ENCODE results near the gene APMAP. TPM values are rescaled to one million over a fixed set of nuclear protein-coding genes. Genes with fewer than 3 reads are reported as not detected.

APMAP gene
- total RNA-seq, 1 experiment from 2014 or later: 67.8 TPM

DNA sequence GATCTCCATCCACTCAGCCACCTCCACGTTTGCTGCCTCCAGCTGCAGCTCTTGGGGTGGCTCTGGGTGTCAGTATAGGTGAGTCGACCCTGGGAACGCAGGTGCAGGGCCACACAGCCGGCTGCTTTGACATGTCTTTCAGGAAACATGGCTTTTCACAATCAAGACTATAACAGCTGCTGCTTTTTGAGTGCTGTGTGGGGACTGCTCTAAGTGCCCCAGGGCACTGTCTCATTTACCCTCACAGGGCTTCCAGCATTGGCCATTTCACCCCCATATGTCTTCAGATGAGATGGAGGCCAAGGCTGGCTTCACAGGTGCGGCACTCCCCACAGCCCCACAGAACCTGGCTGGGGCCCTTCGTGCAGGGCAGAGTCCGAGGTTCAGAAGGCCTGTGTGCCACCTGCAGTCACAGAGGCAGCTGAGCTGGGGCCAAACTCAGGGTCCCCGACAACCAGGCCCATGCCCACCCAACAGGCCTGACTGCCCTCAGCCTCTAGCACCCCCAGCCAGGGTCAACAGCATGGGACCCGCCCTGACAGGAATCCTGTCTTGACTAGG is 58.4 kb downstream of the APMAP start:
- Histone ChIP-seq H3K4ac (ENCODE audit: low read depth, low read length) (no peak overlapping the region), H3T11ph (ENCODE audit: low read length) (no peak overlapping the region), H2AK5ac (ENCODE audit: insufficient read length, low read length) (no peak overlapping the region), H3K79me2 (ENCODE audit: insufficient read depth, low read length) (no peaks in the 10 kb centered on the region), H3K23me2 (ENCODE audit: insufficient read length, low read depth, low read length, poor library complexity, severe bottlenecking) (no peaks in the 10 kb centered on the region), H3K79me1 (ENCODE audit: insufficient read depth, low read depth, low read length, poor library complexity, severe bottlenecking) (no peaks in the 10 kb centered on the region), H2BK5ac (ENCODE audit: insufficient read length, low read length) (no peak overlapping the region), H3K9me3 (ENCODE audit: control insufficient read depth, low read depth, low read length) (no peaks in the 10 kb centered on the region), H3K4me1 (ENCODE audit: insufficient read depth, low read length) (peaks cover 4% of the 10 kb centered on the region; the same call in 1 of the 2 replicates), H4K8ac (replicated peaks; ENCODE audit: insufficient read length, low read depth, low read length) (no peak overlapping the region), H3K18ac (ENCODE audit: insufficient read length, low read depth, low read length) (no peak overlapping the region), H4K20me1 (ENCODE audit: control insufficient read depth, insufficient read depth, insufficient read length) (no peaks in the 10 kb centered on the region), H4K91ac (ENCODE audit: insufficient read length, low read depth, low read length) (no peak overlapping the region), H2BK120ac (ENCODE audit: low read depth, low read length, poor library complexity, severe bottlenecking) (no peak overlapping the region), H2BK12ac (ENCODE audit: insufficient read length, low read depth, low read length) (no peak overlapping the region), H3K14ac (ENCODE audit: insufficient read depth, low read length) (no peak overlapping the region; the same call in 1 of the 2 replicates), H3K4me2 (ENCODE audit: insufficient read depth, insufficient read length, low read length) (no peak overlapping the region), H3K23ac (ENCODE audit: insufficient read length, low read depth, low read length) (no peak overlapping the region), H4K5ac (ENCODE audit: insufficient read length, low read depth, low read length) (no peak overlapping the region), H3K27ac (ENCODE audit: insufficient read length, low read depth, low read length) (no peak overlapping the region), H3K56ac (ENCODE audit: insufficient read length, low read depth, low read length) (no peak overlapping the region), H3K27me3 (ENCODE audit: insufficient read depth, low read length) (no peaks in the 10 kb centered on the region), H3K9ac (ENCODE audit: extremely low read depth, insufficient read length, low read length) (no peak overlapping the region), H2AFZ (ENCODE audit: low read length) (no peak overlapping the region), H2BK20ac (ENCODE audit: low read depth, low read length, poor library complexity, severe bottlenecking) (no peak overlapping the region), H2BK15ac (ENCODE audit: low read depth, low read length) (no peak overlapping the region)
- Mint-ChIP-seq H3K36me3 (ENCODE audit: insufficient read depth in 1 of 3, low read depth in 3 of 3) (0 out of 7 replicates have a peak, but pooled peaks cover 0 to 5% (median 3%) of the 10 kb centered on the region in 3 experiments), H3K4me3 (no peak overlapping the region), H3K4me1 (peaks cover 15 to 16% of the 10 kb centered on the region in 2 experiments), H3K27ac (no peak overlapping the region; a peak in 1 of 7 replicates), H3K9me3 (peaks cover 2 to 12% of the 10 kb centered on the region in 2 experiments; a peak in 4 of 5 replicates), H3K27me3 (ENCODE audit: low read depth) (peaks cover 7% of the 10 kb centered on the region; the same call in 1 of the 2 replicates)
- WGBS (ENCODE audit: extremely low coverage, insufficient read length, low lambda C conversion rate): no CpG with 5 or more reads among the region's 9 CpGs
- TF ChIP-seq, protein P1, sequence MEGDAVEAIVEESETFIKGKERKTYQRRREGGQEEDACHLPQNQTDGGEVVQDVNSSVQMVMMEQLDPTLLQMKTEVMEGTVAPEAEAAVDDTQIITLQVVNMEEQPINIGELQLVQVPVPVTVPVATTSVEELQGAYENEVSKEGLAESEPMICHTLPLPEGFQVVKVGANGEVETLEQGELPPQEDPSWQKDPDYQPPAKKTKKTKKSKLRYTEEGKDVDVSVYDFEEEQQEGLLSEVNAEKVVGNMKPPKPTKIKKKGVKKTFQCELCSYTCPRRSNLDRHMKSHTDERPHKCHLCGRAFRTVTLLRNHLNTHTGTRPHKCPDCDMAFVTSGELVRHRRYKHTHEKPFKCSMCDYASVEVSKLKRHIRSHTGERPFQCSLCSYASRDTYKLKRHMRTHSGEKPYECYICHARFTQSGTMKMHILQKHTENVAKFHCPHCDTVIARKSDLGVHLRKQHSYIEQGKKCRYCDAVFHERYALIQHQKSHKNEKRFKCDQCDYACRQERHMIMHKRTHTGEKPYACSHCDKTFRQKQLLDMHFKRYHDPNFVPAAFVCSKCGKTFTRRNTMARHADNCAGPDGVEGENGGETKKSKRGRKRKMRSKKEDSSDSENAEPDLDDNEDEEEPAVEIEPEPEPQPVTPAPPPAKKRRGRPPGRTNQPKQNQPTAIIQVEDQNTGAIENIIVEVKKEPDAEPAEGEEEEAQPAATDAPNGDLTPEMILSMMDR (conservative IDR thresholded peaks at IDR 0.05): no peak
- no peak for DNase-seq
